GM23338 (cell line): ENCODE results near the gene MAST4. TPM values are rescaled to one million over a fixed set of nuclear protein-coding genes. Genes with fewer than 3 reads are reported as not detected.

Source experiments
- ATAC-seq: fragments of 200-7000 bp; cut with Tn5 transposase; 3 replicates; pipeline ENCODE4 v1.9.1; 2020
- DNase-seq: peaks from one replicate; pipeline ENCODE4 v3.0.0-alpha.2; 2015; ENCODE audit warnings: low spot score
- H2AFZ ChIP-seq: fragments of 200-600 bp; sonication (generic); 2 replicates; pipeline ENCODE4 v1.8.0; 2016; ENCODE audit warnings: antibody characterized with exemption, mild to moderate bottlenecking, moderate library complexity
- H3F3A ChIP-seq: fragments of 200-600 bp; sonication (generic); replicated peaks from 2 replicates; pipeline ENCODE4 v1.8.0; 2017; ENCODE audit warnings: antibody characterized with exemption, mixed run types, low read depth
- H3K27ac ChIP-seq: fragments of 200-600 bp; sonication (generic); 2 replicates; pipeline ENCODE4 v1.6.1; 2016; ENCODE audit warnings: low read depth
- H3K27me3 ChIP-seq: fragments of 200-600 bp; sonication (generic); 2 replicates; pipeline ENCODE4 v1.8.0; 2016; ENCODE audit warnings: mild to moderate bottlenecking, mixed run types, moderate library complexity; ENCODE audit not compliant: insufficient read depth
- H3K36me3 ChIP-seq: fragments of 200-600 bp; sonication (generic); 2 replicates; pipeline ENCODE4 v1.8.0; 2016; ENCODE audit warnings: mild to moderate bottlenecking; ENCODE audit not compliant: insufficient read depth
- H3K4me1 ChIP-seq: fragments of 200-600 bp; sonication (generic); 2 replicates; pipeline ENCODE4 v1.8.0; 2016; ENCODE audit warnings: mild to moderate bottlenecking, moderate library complexity; ENCODE audit not compliant: insufficient read depth
- H3K4me2 ChIP-seq: fragments of 200-600 bp; sonication (generic); 2 replicates; pipeline ENCODE4 v1.7.1; 2017; ENCODE audit warnings: mixed run types
- H3K4me3 ChIP-seq: fragments of 200-600 bp; sonication (generic); 2 replicates; pipeline ENCODE4 v1.6.1; 2016; ENCODE audit warnings: mixed run types
- H3K79me2 ChIP-seq: fragments of 200-600 bp; sonication (generic); replicated peaks from 2 replicates; pipeline ENCODE4 v1.8.0; 2017; ENCODE audit warnings: mild to moderate bottlenecking; ENCODE audit not compliant: insufficient read depth
- H3K9me2 ChIP-seq: fragments of 200-600 bp; sonication (generic); 2 replicates; pipeline ENCODE4 v1.8.0; 2017; ENCODE audit not compliant: insufficient read depth
- H4K20me1 ChIP-seq: fragments of 200-600 bp; sonication (generic); replicated peaks from 2 replicates; pipeline ENCODE4 v1.8.0; 2017; ENCODE audit warnings: mild to moderate bottlenecking; ENCODE audit not compliant: insufficient read depth
- H3K27ac Mint-ChIP-seq: 2 replicates; pipeline ENCODE4 v1.8.0; 2020; ENCODE audit warnings: inconsistent platforms, mild to moderate bottlenecking, moderate library complexity, mixed read lengths
- H3K27me3 Mint-ChIP-seq: 3 replicates; pipeline ENCODE4 v1.8.0; 2022; ENCODE audit warnings: low read depth, mild to moderate bottlenecking, moderate library complexity, mixed read lengths, inconsistent platforms; ENCODE audit not compliant: insufficient read depth, poor library complexity
- H3K36me3 Mint-ChIP-seq: 3 replicates; pipeline ENCODE4 v1.8.0; 2021; ENCODE audit warnings: low read depth, mild to moderate bottlenecking, inconsistent platforms, moderate library complexity, mixed read lengths
- H3K4me1 Mint-ChIP-seq: 3 replicates; pipeline ENCODE4 v1.8.0; 2020; ENCODE audit warnings: mild to moderate bottlenecking, inconsistent platforms, mixed read lengths
- H3K4me3 Mint-ChIP-seq: 3 replicates; pipeline ENCODE4 v1.8.0; 2021; ENCODE audit warnings: moderate library complexity, mild to moderate bottlenecking, inconsistent platforms, mixed read lengths
- H3K9me3 Mint-ChIP-seq: 3 replicates; pipeline ENCODE4 v1.8.0; 2020; ENCODE audit warnings: moderate library complexity, mild to moderate bottlenecking, inconsistent platforms, mixed read lengths
- CREB1 ChIP-seq: fragments of 250-450 bp; sonication (Bioruptor Pico); IDR thresholded peaks from 2 replicates; pipeline ENCODE4 v1.5.0; 2020; ENCODE audit warnings: low read depth, mild to moderate bottlenecking, moderate library complexity
- CTCF ChIP-seq, 2 experiments: fragments of 200-600 bp in 1 of 2; sonication (generic) in 1 of 2; conservative IDR thresholded peaks; 2 replicates each; pipeline versions ENCODE4 v1.5.1 to v1.6.1; 2016 to 2017; ENCODE audit warnings: antibody characterized with exemption in 2 of 2, low read depth in 2 of 2, mild to moderate bottlenecking in 2 of 2, moderate library complexity in 1 of 2
- ETS1 ChIP-seq: IDR thresholded peaks from 2 replicates; pipeline ENCODE4 v1.6.1; 2016; ENCODE audit warnings: antibody characterized with exemption
- EZH2phosphoT487 ChIP-seq: fragments of 200-600 bp; sonication (generic); IDR thresholded peaks from one replicate; pipeline ENCODE4 v1.8.1; 2018; ENCODE audit warnings: antibody characterized with exemption; ENCODE audit not compliant: unreplicated experiment
- JUNB ChIP-seq: IDR thresholded peaks from one replicate; pipeline ENCODE4 v1.6.1; 2016; ENCODE audit warnings: antibody characterized with exemption; ENCODE audit not compliant: unreplicated experiment
- NANOG ChIP-seq: IDR thresholded peaks from 2 replicates; pipeline ENCODE4 v1.6.1; 2016; ENCODE audit warnings: antibody characterized with exemption, borderline replicate concordance
- POLR2AphosphoS5 ChIP-seq: IDR thresholded peaks from 2 replicates; pipeline ENCODE4 v1.6.1; 2016; ENCODE audit warnings: antibody characterized with exemption, low read depth
- REST ChIP-seq: IDR thresholded peaks from one replicate; pipeline ENCODE4 v1.6.1; 2018; ENCODE audit warnings: antibody characterized with exemption; ENCODE audit not compliant: unreplicated experiment
- ZNF114 ChIP-seq: fragments of 250-450 bp; sonication (Bioruptor Pico); IDR thresholded peaks from 2 replicates; pipeline ENCODE4 v1.5.0; 2020; ENCODE audit warnings: mild to moderate bottlenecking, moderate library complexity
- ZNF331 ChIP-seq: fragments of 250-450 bp; sonication (Bioruptor Pico); IDR thresholded peaks from 2 replicates; pipeline ENCODE4 v1.5.0; 2020; ENCODE audit warnings: low read depth, mild to moderate bottlenecking, moderate library complexity
- polyA plus RNA-seq: library from polyadenylated mRNA; unstranded; fragments of >200 nt; fragmentation: Nextera tagmentation; extraction: Ambion mirVana; gene quantifications from 2 replicates; pipeline ENCODE4 v1.2.1, GENCODE V29; 2016
- total RNA-seq: library from RNA; depleted of rRNA; stranded (reverse); fragments of >200 nt; shearing (Covaris generic); gene quantifications from 2 replicates; pipeline ENCODE4 v1.2.3, GENCODE V29; 2014

The MAST4 gene
- total and polyA plus RNA-seq, 2 experiments from 2014 or later: 3.6 to 8.5 TPM

- H3K4me2 ChIP-seq: no peak overlapping the region
- DNase-seq: no peak
- H3K36me3 Mint-ChIP-seq: no peaks in the 10 kb centered on the region
- no peak overlapping the region for H2AFZ ChIP-seq
- H3K27me3 ChIP-seq: no peaks in the 10 kb centered on the region
- ATAC-seq: no peak
- H3K4me1 Mint-ChIP-seq: peaks cover 17% of the 10 kb centered on the region
- H3K4me3 Mint-ChIP-seq: no peak overlapping the region
- H3K36me3 ChIP-seq: no peaks in the 10 kb centered on the region
- no peaks in the 10 kb centered on the region; the same call in 1 of the 2 replicates for H3K9me2 ChIP-seq
- H3K27ac ChIP-seq: no peak overlapping the region
- no peaks in the 10 kb centered on the region for H3K27me3 Mint-ChIP-seq
- no peaks in the 10 kb centered on the region for H4K20me1 ChIP-seq
- H3K4me1 ChIP-seq: no peaks in the 10 kb centered on the region
- no peak overlapping the region for H3K4me3 ChIP-seq
- H3K27ac Mint-ChIP-seq: no peak overlapping the region
- H3K79me2 ChIP-seq: no peaks in the 10 kb centered on the region
- no peak for TF ChIP-seq ZNF331 (CRISPR knock-in tag)
- no peak for TF ChIP-seq NANOG
- TF ChIP-seq ZNF114 (CRISPR knock-in tag): no peak
- no peak for TF ChIP-seq ETS1
- no peaks in the 10 kb centered on the region for H3F3A ChIP-seq
- H3K9me3 Mint-ChIP-seq: no peaks in the 10 kb centered on the region
Observed at GRCh38 chr5:67029481-67029880, 433.3 kb downstream of the MAST4 start.

- H3K9me2 ChIP-seq: no peaks in the 10 kb centered on the region; the same call in 1 of the 2 replicates
- no peak overlapping the region for H3K4me2 ChIP-seq
- no peaks in the 10 kb centered on the region for H4K20me1 ChIP-seq
- Mint-ChIP-seq H3K27ac (no peak overlapping the region), H3K4me3 (no peak overlapping the region), H3K9me3 (no peaks in the 10 kb centered on the region), H3K36me3 (no peaks in the 10 kb centered on the region), H3K4me1 (peaks cover 23% of the 10 kb centered on the region), H3K27me3 (no peaks in the 10 kb centered on the region)
- no peak overlapping the region for H3K4me3 ChIP-seq
- H3K79me2 ChIP-seq: no peaks in the 10 kb centered on the region
- H2AFZ ChIP-seq: no peak overlapping the region
- ATAC-seq (no peak), DNase-seq (no peak)
- H3F3A ChIP-seq: no peaks in the 10 kb centered on the region
- H3K36me3 ChIP-seq: no peaks in the 10 kb centered on the region
- H3K4me1 ChIP-seq: peaks cover 3% of the 10 kb centered on the region; the same call in 1 of the 2 replicates
- no peaks in the 10 kb centered on the region for H3K27me3 ChIP-seq
- H3K27ac ChIP-seq: no peak overlapping the region
- TF ChIP-seq EZH2phosphoT487 (no peak), NANOG (no peak), CTCF (conservative IDR thresholded peaks at IDR 0.05; ENCODE audit: low read depth in 2 of 2) (no peak), CREB1 (CRISPR knock-in tag) (no peak), REST (no peak), JUNB (no peak), ZNF114 (CRISPR knock-in tag) (no peak), ZNF331 (CRISPR knock-in tag) (no peak), POLR2AphosphoS5 (no peak)
Observed at GRCh38 chr5:67030289-67031056, 434.3 kb downstream of the MAST4 start.
